Activated naive CD4-positive, alpha-beta T cell (primary cell): ENCODE measurements around the gene SLC34A3.
"Not testable (repeated sequence)": the region's sequence is repeated elsewhere in the genome, so short reads cannot be mapped to it uniquely, and the experiment has no call there.

ENCODE experiments used
- DNase-seq, 4 experiments: peaks; one replicate each; lab custom pipeline; 2025; lab: John Stamatoyannopoulos, UW

Gene SLC34A3

DNA sequence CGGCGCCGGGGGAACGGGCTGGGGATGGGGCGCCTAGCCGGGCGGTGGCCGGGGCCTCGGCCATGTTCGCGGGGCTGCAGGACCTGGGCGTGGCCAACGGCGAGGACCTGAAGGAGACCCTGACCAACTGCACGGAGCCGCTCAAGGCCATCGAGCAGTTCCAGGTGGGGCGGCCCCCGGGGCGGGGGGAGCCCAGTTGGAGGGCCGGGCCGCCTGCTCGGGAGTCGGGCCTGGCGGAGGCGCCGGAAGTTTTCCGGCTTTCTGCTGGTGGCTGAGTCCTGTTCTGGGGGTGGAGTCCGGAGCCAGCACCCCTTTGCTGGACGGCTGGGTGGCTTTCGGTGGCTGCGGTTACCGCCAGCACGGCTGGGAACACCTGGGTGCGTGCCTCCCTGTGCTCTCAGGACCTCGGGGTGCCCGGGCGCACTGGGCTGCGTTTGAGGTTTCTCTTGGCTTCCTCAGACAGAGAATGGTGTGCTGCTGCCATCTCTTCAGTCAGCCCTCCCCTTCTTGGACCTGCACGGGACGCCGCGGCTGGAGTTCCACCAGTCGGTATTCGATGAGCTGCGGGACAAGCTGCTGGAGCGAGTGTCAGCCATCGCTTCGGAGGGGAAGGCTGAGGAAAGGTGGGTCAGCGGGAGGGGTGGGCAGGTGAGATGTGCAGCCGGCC, 24.9 kb downstream of the SLC34A3 start:
- peak in 1 of 4 experiments; percentile 52 for DNase-seq

DNA sequence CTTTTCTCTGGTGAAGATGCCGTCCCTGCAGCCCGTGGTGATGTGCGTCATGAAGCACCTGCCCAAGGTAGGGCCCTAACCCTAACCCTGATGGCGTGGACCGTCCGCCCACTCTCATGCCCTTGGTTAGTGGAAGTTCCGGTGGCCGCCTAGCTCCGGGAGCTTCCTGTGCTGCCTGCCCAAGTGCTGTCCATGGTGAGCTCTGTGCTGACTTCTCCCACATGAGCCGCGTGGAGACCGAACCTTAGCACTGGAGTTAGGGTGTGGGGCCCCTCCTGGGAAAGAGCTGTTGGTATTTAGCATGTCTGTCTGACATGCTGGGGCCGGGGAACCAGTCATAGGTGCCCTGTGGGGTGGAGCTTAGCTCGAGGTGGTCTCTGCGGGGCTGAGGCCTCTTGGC, 25.7 kb downstream of the SLC34A3 start:
- DNase-seq: no peak

DNA sequence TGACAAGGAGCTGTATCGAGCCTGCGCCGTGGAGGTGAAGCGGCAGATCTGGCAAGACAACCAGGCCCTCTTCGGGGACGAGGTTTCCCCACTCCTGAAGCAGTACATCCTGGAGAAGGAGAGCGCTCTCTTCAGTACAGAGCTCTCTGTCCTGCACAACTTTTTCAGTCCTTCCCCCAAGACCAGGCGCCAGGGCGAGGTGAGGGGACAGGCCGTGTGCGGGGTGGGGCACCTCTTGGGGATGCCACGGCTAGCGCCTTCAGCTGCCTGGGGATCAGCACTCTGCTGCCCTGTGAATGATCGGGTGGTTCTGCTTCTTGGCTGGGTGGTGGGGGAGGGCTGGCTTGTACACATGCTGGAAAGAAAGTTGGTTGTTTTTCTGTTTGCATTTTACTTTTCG, 26.2 kb downstream of the SLC34A3 start:
- DNase-seq: no peak

DNA sequence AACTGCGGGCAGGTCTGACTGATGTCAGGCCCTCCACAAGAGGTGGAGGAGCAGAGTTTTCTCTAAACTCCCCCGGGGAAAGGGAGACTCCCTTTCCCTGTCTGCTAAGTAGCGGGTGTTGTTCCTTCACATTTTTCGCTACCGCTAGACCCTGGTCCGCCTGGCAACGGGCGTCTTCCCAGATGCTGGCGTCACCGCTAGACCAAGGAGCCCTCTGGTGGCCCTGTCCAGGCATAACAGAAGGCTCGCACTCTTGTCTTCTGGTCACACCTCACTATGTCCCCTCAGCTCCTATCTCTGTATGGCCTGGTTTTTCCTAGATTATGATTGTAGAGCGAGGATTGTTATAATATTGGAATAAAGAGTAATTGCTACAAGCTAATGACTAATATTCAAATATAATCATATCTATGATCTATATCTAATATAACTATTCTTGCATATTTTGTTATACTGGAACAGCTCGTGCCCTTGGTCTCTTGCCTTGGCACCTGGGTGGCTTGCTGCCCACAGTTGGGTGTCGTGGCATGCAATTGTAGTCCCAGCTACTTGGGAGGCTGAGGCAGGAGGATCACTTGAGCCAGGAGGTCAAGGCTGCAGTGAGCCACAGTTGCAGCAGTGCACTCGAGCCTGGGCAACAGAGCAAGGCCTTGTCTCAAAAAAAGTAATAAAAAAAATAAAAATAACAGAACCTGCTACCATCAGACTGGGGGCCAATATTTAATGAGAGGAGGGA, 31.6 kb downstream of the SLC34A3 start:
- not testable (repeated sequence) for DNase-seq

DNA sequence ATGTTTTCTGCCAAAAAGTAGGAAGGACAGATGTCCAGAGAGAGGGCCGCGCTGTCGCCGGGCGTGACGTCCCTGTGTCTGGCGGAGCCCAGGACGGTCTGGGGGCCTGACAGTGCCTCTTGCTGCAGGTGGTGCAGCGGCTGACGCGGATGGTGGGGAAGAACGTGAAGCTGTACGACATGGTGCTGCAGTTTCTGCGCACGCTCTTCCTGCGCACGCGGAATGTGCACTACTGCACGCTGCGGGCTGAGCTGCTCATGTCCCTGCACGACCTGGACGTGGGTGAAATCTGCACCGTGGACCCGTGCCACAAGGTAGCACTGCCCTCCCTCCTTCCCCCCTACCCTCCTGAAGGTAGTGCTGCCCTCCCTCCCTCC, 32.2 kb downstream of the SLC34A3 start:
- DNase-seq: no peak

DNA sequence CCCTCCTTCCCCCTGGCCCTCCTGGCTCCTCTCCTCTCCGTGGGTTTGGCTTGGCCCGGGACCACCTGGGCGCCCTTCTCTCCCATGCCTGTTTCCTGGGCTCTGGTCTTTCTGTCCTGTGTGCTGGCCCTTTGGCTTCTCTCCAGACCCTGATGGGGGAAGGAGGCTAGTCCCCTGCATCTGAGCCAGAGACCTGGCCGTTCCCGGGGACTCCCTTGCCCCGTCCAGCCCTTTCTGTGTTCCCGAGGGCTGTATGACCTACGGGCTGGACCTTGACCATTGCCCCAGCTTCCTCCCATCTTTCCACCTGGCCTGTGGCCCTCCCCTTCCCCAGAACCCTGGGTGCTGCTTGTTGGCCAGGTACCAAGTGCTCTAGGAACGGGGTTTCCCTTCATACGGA, 32.8 kb downstream of the SLC34A3 start:
- DNase-seq: no peak

DNA sequence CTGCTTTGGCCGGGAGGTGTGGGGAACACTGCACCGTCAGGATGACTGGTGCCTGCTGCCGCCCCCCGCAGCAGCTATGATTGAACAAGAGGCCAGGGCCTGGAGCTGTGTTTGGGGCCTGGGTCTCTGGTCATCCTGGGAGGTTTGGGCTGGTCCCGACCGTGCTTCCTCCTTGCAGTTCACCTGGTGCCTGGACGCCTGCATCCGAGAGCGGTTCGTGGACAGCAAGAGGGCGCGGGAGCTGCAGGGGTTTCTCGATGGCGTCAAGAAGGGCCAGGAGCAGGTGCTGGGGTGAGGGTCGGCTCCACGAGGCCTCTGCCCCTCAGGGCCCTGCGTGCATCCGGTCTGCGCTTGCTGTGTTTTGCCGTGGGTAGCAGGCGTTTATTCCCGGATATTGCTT, 33.4 kb downstream of the SLC34A3 start:
- DNase-seq: no peak

DNA sequence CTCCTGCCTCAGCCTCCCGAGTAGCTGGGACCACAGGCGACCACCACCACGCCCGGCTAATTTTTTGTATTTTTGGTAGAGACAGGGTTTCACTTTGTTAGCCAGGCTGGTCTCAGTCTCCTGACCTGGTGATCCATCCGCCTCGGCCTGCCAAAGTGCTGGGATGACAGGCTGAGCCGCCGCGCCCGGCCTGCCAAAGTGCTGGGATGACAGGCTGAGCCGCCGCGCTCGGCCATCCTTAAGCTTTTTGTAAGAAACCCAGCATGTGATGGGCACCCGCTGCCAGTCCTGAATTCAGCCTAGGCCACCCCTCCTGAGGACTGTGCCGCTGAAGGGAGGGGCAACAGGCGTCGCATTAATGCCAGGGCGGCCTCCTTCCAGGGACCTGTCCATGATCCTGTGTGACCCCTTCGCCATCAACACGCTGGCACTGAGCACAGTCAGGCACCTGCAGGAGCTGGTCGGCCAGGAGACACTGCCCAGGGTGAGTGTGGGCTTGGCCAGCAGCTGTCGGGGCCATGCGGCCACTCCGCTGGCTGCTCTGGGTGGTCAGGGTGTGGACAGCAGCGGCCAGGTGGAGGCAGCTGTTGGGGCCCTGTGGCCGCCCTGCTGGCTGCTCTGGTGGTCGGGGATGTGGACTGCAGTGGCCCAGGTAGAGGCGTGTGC, 34.9 kb downstream of the SLC34A3 start:
- no peak for DNase-seq

DNA sequence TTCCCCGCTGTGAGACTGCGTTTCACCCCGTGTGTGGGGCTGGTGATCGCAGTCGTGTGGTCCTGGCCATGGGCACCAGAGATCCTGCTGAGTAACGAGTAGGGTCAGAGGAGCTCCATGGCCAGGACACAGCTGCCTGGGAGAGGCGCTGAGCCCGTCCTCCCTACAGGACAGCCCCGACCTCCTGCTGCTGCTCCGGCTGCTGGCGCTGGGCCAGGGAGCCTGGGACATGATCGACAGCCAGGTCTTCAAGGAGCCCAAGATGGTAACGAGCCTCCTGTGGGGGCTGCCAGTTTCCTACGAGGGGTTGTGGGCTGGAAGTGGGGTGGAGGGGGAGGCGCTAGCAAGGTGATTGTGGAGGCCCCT, 35.4 kb downstream of the SLC34A3 start:
- DNase-seq: no peak

DNA sequence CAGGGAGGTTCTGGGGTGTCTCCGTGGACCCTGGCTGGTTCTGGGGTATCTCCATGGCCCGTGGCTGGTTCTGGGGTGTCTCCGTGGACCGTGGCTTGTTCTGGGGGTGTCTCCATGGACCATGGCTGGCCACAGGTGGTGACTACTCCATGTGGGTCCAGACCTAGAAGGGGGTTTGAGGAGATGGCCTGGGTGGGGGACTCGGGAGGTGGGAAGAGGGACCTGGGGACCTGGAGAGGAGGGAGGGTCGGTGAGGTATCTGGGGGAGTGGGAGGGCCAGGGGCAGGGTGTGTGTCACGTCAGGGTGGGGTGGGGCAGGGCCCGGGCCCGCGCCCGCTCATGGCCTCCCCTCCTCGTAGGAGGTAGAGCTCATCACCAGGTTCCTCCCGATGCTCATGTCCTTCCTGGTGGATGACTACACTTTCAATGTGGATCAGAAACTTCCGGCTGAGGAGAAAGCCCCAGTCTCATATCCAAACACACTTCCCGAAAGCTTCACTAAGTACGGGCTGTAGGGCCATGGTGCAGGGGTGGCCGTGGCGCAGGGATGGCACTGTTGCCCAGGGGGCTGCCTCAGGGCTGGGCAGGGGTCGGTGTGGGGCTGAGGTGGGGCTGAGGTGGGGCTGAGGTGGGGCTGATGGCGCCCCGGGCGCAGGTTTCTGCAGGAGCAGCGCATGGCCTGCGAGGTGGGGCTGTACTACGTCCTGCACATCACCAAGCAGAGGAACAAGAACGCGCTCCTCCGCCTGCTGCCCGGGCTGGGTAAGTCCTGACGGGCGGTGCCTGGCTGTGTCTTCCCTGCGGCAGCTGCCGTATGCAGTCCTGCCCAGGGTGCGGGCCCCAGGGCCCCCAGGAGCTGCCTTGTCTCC, 36.1 kb downstream of the SLC34A3 start:
- no peak for DNase-seq

DNA sequence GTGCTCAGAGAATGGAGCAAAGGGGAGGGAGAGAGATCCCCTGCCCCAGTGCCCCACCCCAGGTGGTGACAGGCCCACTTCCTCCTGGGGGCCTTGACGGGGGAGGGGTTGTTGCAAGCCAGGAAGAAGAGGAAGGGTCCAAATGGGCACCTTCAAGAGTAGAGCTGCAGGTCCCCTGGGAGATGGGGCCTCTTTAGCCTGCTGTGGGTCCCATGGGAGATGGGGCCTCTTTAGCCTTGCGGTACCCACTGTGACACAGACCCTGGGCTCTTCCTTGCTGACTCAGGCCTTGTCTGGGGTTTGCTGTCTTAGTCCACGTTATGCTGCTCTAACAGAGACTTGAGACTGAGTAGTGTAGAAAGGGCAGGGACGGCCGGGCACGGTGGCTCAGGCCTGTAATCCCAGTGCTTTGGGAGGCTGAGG, 37.2 kb downstream of the SLC34A3 start:
- no peak for DNase-seq

DNA sequence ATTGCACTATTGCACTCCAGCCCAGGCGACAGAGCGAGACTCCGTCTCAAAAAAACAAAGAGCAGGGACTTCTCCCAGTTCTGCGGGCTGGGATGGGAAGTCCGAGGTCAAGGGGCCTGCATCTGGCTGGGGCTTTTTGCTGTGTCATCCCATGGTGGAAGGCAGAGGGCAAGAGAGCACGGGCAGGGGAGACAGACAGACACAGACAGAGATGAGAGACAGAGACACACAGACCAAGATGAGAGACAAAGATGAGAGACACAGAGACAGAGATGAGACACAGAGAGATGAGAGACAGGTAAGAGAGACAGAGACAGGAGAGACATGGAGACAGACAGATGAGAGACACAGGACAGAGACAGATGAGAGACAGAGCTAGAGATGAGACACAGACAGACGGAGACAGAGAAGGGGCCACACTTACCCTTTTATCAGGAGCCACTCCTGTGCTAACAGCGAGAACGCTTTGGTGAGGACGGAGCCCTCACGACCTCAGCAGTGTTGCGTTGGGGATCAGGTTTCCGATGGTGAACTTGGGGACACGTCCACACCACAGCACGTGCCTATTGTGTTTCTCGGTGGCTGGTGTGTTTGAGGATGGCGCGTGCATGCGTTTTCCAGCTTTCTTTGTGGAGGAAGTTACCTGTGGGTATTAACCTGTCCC, 38.0 kb downstream of the SLC34A3 start:
- no peak for DNase-seq

DNA sequence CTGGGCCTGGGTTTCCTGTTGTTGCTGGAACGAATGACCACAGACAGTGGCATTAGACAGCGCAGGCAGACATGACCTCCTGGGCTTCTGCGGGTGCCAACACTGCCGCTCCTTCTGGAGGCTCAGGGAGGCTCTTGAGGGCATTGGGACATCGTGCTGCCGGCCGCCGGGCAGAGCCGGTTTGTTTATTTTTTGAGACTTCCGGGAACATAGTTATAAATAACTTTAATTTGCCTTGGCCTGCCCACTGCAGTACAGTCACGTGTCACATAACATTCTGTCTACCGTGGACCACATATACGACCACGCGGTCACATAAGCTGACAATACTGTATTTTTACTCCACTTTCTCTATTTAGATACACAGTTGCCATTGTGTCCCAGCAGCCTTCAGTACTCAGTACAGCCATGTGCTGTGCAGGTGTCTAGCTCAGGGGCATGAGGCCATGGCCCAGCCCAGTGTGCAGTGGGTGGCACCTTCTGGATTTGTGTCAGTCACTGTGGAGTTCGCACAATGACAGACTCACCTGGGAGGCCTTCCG, 38.6 kb downstream of the SLC34A3 start:
- DNase-seq: no peak

DNA sequence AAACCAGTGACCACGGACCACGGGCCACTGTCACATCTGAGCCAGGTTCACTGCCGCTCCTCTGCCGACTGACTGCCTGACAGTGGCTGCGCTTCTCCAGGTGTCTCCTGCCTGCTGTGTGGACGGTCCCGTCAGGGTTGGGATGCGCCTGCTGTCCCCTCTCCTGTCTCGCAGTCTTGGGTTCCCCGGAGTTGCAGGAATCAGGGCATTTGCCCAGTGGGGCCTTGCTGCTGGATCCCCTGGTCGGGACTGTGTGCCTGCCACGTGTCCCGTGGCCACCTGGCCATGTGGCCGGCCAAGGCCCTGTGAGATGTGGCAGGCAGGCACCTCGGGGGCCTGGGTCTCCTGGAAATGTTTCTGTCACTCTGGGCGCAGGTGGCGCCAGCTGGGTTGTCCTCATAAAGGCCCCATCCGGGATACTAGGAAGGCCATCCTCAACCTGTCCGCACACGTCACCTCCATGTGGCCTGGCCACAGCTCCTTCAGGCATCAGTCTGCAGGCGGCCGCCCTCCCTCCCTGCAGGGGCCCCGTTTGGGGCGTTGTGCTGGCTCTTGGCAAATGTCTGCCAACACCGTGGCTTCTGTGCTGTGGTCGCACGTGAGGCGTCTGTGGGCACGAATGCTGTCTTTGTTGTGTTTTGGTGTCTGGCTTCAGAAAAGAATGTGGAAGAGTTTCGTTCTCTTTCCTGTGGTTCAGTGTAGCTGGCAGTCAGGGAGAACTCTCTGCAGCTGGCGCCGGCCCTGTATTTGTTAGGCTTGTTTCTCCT, 40.4 kb downstream of the SLC34A3 start:
- peak in 1 of 4 experiments; percentile 14 for DNase-seq

DNA sequence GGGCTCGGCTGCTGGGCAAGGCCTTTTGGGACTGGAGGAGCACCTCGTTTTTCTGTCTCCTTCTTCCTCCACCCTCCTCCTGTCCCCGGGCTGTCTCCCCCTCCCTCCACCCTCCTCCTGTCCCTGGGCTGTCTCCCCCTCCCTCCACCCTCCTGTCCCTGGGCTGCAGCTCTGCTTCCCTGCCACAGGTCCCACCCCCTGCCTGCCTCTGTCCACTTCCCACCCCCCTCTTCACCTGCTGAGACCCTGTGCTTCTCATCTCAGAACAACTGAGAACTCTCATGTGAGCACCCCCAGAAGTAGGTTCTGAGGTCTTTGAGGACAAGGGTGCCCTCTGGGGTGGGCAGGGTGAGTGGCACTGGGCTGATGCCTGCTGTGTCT, 41.0 kb downstream of the SLC34A3 start:
- DNase-seq: no peak

DNA sequence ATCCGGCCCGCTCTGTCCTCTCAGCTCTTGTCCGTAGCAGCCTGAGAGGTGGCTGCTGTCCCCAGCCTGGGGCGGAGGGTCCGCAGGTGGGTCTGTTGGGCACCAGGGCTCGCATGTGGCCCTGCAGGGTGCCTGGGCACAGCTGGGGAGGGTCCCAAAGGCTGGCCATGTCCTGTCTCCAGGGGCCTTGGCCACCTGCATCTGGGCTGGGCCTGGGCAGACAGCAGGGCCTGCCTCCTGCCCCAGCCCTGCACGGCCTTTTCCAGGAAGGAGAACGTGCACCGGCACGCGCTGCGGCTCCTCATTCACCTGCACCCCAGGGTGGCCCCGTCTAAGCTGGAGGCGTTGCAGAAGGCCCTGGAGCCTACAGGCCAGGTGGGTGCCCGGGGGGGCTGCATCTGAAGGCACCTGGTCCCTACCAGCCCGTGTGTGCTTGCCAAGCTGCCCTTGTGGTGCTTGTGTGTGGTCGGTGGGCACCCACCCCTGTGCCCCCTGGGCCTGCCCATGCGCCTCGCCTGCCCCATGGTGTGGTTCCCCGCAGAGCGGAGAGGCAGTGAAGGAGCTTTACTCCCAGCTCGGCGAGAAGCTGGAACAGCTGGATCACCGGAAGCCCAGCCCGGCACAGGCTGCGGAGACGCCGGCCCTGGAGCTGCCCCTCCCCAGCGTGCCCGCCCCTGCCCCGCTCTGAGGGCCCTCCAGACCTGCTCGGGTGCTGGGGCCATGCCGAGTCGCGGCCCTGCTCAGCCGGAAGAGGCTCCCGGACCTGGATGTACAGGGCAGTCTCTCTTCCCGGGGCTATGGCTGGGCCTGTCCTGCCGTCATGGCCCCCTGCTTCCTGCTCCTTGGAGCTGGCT, 41.8 kb downstream of the SLC34A3 start:
- no peak for DNase-seq

DNA sequence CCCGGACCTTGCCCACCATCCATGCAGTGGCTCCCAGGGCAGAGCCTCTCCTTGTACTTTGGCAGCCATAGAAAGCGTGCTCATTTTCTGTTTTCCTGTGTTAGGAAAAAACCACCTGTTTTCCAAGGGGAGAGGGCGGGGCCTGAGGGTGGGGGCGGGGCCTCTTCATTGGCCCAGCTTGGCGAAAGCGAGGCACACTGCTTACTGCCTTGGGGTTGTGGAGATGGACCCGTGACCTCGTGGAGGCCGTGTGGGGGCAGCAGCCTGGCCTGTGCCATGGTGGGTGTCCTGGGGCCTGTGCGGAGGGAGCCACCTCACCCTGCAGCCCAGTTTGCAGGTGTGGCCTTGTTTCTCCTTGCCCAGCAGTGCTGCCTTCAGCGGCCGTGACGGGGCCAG, 42.4 kb downstream of the SLC34A3 start:
- DNase-seq: no peak

DNA sequence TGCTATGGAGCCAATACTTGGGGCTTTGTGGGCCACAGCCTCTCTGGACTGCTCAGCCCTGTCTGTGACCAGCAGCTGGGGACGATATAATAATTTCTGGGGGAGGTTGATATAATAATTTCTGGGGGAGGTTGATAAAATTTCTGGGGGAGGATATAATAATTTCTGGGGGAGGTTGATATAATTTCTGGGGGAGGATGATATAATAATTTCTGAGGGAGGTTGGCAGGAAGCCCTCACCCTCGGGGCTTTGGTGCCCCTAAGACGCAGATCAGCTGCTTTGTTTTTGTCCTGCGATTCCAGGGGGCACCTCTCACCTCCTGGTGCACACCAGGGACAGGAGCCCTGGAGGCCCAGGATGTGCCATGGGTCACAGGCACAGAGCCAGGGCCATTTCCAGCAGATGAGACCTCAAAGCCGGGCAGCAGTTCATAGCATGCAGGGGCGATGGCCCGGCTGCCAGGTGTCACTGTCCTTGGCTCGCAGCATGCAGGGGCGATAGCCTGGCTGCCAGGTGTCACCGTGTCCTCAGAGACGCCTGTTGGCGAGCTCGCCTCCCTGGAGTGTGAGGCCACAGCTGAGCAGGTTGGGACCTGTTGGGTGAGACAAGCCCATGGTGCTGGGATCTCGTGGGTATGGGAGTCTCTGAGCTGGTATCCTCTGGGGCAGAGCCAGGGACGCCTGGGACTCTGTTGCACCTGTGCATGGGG, 43.1 kb downstream of the SLC34A3 start:
- DNase-seq: no peak

DNA sequence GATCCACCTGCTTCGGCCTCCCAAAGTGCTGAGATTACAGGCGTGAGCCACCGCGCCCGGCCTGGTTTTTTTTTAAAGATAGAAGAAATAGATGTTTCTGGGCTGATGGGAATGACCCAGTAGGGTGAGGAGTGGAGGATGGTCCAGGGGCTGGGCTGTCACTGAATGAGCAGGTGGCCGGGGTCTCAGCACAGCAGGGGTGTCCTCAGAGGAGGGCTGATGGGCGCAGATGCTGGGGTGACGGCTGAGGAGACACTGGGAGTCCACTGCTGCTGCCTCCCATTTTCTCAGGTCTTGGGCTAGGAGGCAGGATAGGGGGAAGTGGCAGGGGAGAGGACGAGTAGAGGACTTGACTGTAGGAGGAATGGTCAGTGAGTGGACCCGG, 44.5 kb downstream of the SLC34A3 start:
- DNase-seq: no peak
